ENCODE measurements around the gene POLR3A.

POLR3A gene

GRCh38 chr10:78046711-78047269, 17.5 kb upstream of the POLR3A start:
- no peak for DNase-seq (ENCODE audit: low read depth)

- no peak for DNase-seq (ENCODE audit: low read depth)
These were observed 16.5 kb upstream of the POLR3A start for GRCh38 chr10:78045856-78046255.

GRCh38 chr10:78045237-78045636, 15.9 kb upstream of the POLR3A start:
- DNase-seq (ENCODE audit: low read depth), result no peak

GRCh38 chr10:78044699-78045098, 15.4 kb upstream of the POLR3A start:
- no peak for DNase-seq (ENCODE audit: low read depth)

- DNase-seq (ENCODE audit: low read depth), result no peak
These were observed 14.9 kb upstream of the POLR3A start for GRCh38 chr10:78044179-78044578.

- no peak for DNase-seq (ENCODE audit: low read depth)
These were observed 13.4 kb upstream of the POLR3A start for GRCh38 chr10:78042752-78043104.

- no peak for DNase-seq (ENCODE audit: low read depth)
These were observed 12.9 kb upstream of the POLR3A start for GRCh38 chr10:78042058-78042751.

GRCh38 chr10:78041170-78042057, 12.1 kb upstream of the POLR3A start:
- no peak for DNase-seq (ENCODE audit: low read depth)

GRCh38 chr10:78039743-78040142, 10.4 kb upstream of the POLR3A start:
- no peak for DNase-seq (ENCODE audit: low read depth)

GRCh38 chr10:78038791-78039547, 9.7 kb upstream of the POLR3A start:
- DNase-seq (ENCODE audit: low read depth), result no peak

- no peak for DNase-seq (ENCODE audit: low read depth)
These were observed 8.8 kb upstream of the POLR3A start for GRCh38 chr10:78038105-78038504.

- DNase-seq (ENCODE audit: low read depth), result no peak
These were observed 6.7 kb upstream of the POLR3A start for GRCh38 chr10:78035933-78036583.

GRCh38 chr10:78035437-78035836, 6.1 kb upstream of the POLR3A start:
- DNase-seq (ENCODE audit: low read depth), result no peak

- no peak for DNase-seq (ENCODE audit: low read depth)
These were observed 5.7 kb upstream of the POLR3A start for GRCh38 chr10:78035025-78035424.

- peak; percentile 85 for DNase-seq (ENCODE audit: low read depth)
These were observed 4.5 kb upstream of the POLR3A start, which contains the start of gene RPS24 for GRCh38 chr10:78033637-78034470. RPS24 (plus strand) TSS chr10:78033863; CDS start chr10:78033902, 39 bp downstream.

GRCh38 chr10:78033387-78033636, 4.0 kb upstream of the POLR3A start:
- no peak for DNase-seq (ENCODE audit: low read depth)

GRCh38 chr10:78028438-78029268, 662 bp downstream of the POLR3A start:
- no peak for DNase-seq (ENCODE audit: low read depth)

GRCh38 chr10:78025685-78026364, 3.5 kb downstream of the POLR3A start:
- DNase-seq (ENCODE audit: low read depth), result peak; percentile 79

- no peak for DNase-seq (ENCODE audit: low read depth)
These were observed 5.6 kb downstream of the POLR3A start for GRCh38 chr10:78023741-78024140.

- no peak for DNase-seq (ENCODE audit: low read depth)
These were observed 8.1 kb downstream of the POLR3A start for GRCh38 chr10:78021201-78021600.
